ENCODE results near the gene BLVRB. TPM values are rescaled to one million over a fixed set of nuclear protein-coding genes. Genes with fewer than 3 reads are reported as not detected.
A peak's percentile ranks its signal among the peaks of the same experiment; 100 is the strongest.
"Not testable (repeated sequence)": the region's sequence is repeated elsewhere in the genome, so short reads cannot be mapped to it uniquely, and the experiment has no call there.

The BLVRB gene
- total RNA-seq, 3 donors from 2014 or later (not counting 1 experiment from before 2014, with no cell fraction given) = 16.8 to 25.2 (median 18.3) TPM

DNA sequence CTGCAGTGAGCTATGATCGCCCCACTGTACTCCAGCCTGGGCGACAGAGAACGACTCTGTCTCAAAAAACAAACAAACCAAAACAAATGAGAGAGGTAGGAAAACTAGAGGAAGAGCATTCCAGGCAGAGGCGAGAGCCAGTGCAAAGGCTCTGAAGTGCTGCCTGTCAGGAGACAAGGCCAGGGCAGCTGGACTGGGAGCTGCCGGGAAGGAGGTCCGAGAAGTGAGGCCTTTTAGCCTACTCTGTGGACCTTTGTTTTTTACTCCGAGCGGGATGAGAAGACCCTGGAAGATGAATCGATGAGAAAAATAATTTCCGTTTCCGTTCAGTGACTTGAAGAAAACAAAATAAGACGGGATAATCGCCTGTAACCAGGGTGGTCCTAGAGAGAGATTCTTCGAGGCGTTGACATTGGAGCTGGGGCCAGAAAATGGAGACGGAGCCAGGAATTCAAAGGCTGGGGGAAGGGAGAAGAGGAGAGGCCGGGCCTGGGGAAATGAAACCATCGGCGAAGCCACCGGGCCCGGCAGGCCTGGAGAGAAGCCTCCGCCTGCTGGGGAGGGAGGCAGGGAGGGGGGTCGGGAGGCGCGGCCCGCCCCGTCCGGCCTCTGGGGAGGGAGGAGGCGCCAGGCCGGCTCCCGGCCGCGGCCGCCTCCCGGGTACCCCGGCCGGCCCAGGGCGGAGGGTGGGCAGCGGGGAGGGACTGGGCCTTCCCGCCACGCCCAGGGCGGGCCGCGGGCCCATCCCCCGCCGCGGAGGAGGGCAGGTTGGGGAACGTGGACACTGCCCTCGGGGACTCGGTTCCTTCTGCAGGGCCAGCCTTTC is 31.9 kb downstream of the BLVRB start:
- Mint-ChIP-seq H3K4me1 (peaks cover 10 to 12% of the 10 kb centered on the region in 2 donors), H3K4me3 (peak overlapping the region; percentile 95), H3K9me3 (no peaks in the 10 kb centered on the region), H3K27me3 (ENCODE audit: low read depth in 2 of 2) (no peaks in the 10 kb centered on the region), H3K36me3 (no peaks in the 10 kb centered on the region), H3K27ac (peak overlapping the region; percentile 92)
- Histone ChIP-seq H3K4me3 (ENCODE audit: low read length) (peak overlapping the region; percentile 38), H3K4me1 (ENCODE audit: control insufficient read depth, insufficient read depth, low read length) (peaks cover 25% of the 10 kb centered on the region), H3K36me3 (ENCODE audit: control insufficient read depth, insufficient read depth, low read length) (no peaks in the 10 kb centered on the region), H3K27ac (ENCODE audit: low read length) (peak overlapping the region; percentile 84), H3K9me3 (ENCODE audit: control insufficient read depth, insufficient read depth, low read length) (no peaks in the 10 kb centered on the region), H3K27me3 (ENCODE audit: control insufficient read depth, insufficient read depth, low read length) (no peaks in the 10 kb centered on the region)
- ATAC-seq (peak; percentile 92 to 94 (median 94)), DNase-seq (peak; percentile 56 to 72)
- 5% methylated on average over 47 of the region's 50 CpGs for WGBS (ENCODE audit: insufficient coverage)
- intact Hi-C loops (cut with micrococcal nuclease) = no loop called here
- TF ChIP-seq, protein P1, sequence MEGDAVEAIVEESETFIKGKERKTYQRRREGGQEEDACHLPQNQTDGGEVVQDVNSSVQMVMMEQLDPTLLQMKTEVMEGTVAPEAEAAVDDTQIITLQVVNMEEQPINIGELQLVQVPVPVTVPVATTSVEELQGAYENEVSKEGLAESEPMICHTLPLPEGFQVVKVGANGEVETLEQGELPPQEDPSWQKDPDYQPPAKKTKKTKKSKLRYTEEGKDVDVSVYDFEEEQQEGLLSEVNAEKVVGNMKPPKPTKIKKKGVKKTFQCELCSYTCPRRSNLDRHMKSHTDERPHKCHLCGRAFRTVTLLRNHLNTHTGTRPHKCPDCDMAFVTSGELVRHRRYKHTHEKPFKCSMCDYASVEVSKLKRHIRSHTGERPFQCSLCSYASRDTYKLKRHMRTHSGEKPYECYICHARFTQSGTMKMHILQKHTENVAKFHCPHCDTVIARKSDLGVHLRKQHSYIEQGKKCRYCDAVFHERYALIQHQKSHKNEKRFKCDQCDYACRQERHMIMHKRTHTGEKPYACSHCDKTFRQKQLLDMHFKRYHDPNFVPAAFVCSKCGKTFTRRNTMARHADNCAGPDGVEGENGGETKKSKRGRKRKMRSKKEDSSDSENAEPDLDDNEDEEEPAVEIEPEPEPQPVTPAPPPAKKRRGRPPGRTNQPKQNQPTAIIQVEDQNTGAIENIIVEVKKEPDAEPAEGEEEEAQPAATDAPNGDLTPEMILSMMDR (IDR thresholded peaks at IDR 0.05) = no peak

GRCh38 chr19:40432760-40433159 is 32.8 kb downstream of the BLVRB start:
- Mint-ChIP-seq H3K4me3 (peak overlapping the region; percentile 95), H3K4me1 (peaks cover 10 to 12% of the 10 kb centered on the region in 2 donors), H3K27ac (peak overlapping the region; percentile 92)
- H3K27me3 Mint-ChIP-seq (ENCODE audit: low read depth in 2 of 2); H3K9me3 ChIP-seq (ENCODE audit: control insufficient read depth, insufficient read depth, low read length); H3K27me3 ChIP-seq (ENCODE audit: control insufficient read depth, insufficient read depth, low read length); H3K36me3 ChIP-seq (ENCODE audit: control insufficient read depth, insufficient read depth, low read length); H3K9me3 Mint-ChIP-seq; intact Hi-C loops (cut with micrococcal nuclease); H3K4me3 ChIP-seq (ENCODE audit: low read length); ATAC-seq; DNase-seq; H3K36me3 Mint-ChIP-seq: not testable (repeated sequence)
- 87% methylated on average over 7 of the region's 7 CpGs for WGBS (ENCODE audit: insufficient coverage)
- Histone ChIP-seq H3K27ac (ENCODE audit: low read length) (peak overlapping the region; percentile 84), H3K4me1 (ENCODE audit: control insufficient read depth, insufficient read depth, low read length) (peaks cover 25% of the 10 kb centered on the region)

- Histone ChIP-seq H3K27ac (ENCODE audit: low read length) (no peak overlapping the region), H3K4me3 (ENCODE audit: low read length) (no peak overlapping the region), H3K36me3 (ENCODE audit: control insufficient read depth, insufficient read depth, low read length) (no peaks in the 10 kb centered on the region), H3K27me3 (ENCODE audit: control insufficient read depth, insufficient read depth, low read length) (no peaks in the 10 kb centered on the region), H3K4me1 (ENCODE audit: control insufficient read depth, insufficient read depth, low read length) (peaks cover 25% of the 10 kb centered on the region), H3K9me3 (ENCODE audit: control insufficient read depth, insufficient read depth, low read length) (no peaks in the 10 kb centered on the region)
- WGBS (ENCODE audit: insufficient coverage) = 58% methylated on average over 1 of the region's 3 CpGs
- Mint-ChIP-seq H3K36me3 (no peaks in the 10 kb centered on the region), H3K4me1 (peaks cover 10 to 12% of the 10 kb centered on the region in 2 donors), H3K4me3 (peak overlapping the region; percentile 40), H3K9me3 (no peaks in the 10 kb centered on the region), H3K27ac (no peak overlapping the region), H3K27me3 (ENCODE audit: low read depth in 2 of 2) (no peaks in the 10 kb centered on the region)
- intact Hi-C loops (cut with micrococcal nuclease) = no loop called here
- ATAC-seq (no peak), DNase-seq (no peak)
- TF ChIP-seq, protein P1 (IDR thresholded peaks at IDR 0.05) = no peak
Measured at GRCh38 chr19:40431698-40432097, 33.8 kb downstream of the BLVRB start.

GRCh38 chr19:40430242-40430641 is 35.3 kb downstream of the BLVRB start:
- H3K4me1 Mint-ChIP-seq = peaks cover 18 to 19% of the 10 kb centered on the region in 2 donors
- H3K36me3 ChIP-seq (ENCODE audit: control insufficient read depth, insufficient read depth, low read length); intact Hi-C loops (cut with micrococcal nuclease); H3K27me3 Mint-ChIP-seq (ENCODE audit: low read depth in 2 of 2); H3K36me3 Mint-ChIP-seq; H3K27me3 ChIP-seq (ENCODE audit: control insufficient read depth, insufficient read depth, low read length); H3K4me3 Mint-ChIP-seq; H3K4me3 ChIP-seq (ENCODE audit: low read length); ATAC-seq; H3K27ac Mint-ChIP-seq; H3K27ac ChIP-seq (ENCODE audit: low read length); H3K9me3 ChIP-seq (ENCODE audit: control insufficient read depth, insufficient read depth, low read length); DNase-seq; H3K9me3 Mint-ChIP-seq: not testable (repeated sequence)
- peaks cover 29% of the 10 kb centered on the region for H3K4me1 ChIP-seq (ENCODE audit: control insufficient read depth, insufficient read depth, low read length)
- WGBS (ENCODE audit: insufficient coverage) = 97% methylated on average over 10 of the region's 10 CpGs

DNA sequence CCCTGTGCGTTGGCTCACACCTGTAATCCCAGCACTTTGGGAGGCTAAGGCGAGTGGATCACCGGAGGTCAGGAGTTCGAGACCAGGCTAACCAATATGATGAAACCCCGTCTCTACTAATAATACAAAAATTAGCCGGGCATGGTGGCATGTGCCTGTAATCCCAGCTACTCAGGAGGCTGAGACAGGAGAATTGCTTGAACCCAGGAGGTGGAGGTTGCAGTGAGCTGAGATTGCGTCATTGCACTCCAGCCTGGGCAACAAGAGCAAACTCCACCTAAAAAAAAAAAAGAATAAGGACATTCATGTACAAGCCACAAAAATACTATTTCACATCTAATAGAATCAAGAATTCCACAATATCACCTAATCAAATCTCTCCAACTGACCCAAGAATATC is 37.3 kb downstream of the BLVRB start:
- H3K27me3 Mint-ChIP-seq (ENCODE audit: low read depth in 2 of 2); H3K4me3 ChIP-seq (ENCODE audit: low read length); DNase-seq; ATAC-seq; H3K27me3 ChIP-seq (ENCODE audit: control insufficient read depth, insufficient read depth, low read length); H3K27ac ChIP-seq (ENCODE audit: low read length); H3K9me3 ChIP-seq (ENCODE audit: control insufficient read depth, insufficient read depth, low read length); intact Hi-C loops (cut with micrococcal nuclease); H3K36me3 Mint-ChIP-seq; H3K9me3 Mint-ChIP-seq; H3K36me3 ChIP-seq (ENCODE audit: control insufficient read depth, insufficient read depth, low read length); H3K27ac Mint-ChIP-seq: not testable (repeated sequence)
- H3K4me3 Mint-ChIP-seq = peak overlapping the region; percentile 15
- H3K4me1 ChIP-seq (ENCODE audit: control insufficient read depth, insufficient read depth, low read length) = peaks cover 24% of the 10 kb centered on the region
- 99% methylated on average over 7 of the region's 7 CpGs for WGBS (ENCODE audit: insufficient coverage)
- peaks cover 24 to 25% of the 10 kb centered on the region in 2 donors for H3K4me1 Mint-ChIP-seq
